ENCODE results near the gene QRICH2.
"Not testable (repeated sequence)": the region's sequence is repeated elsewhere in the genome, so short reads cannot be mapped to it uniquely, and the experiment has no call there.

QRICH2 gene

GRCh38 chr17:76268991-76269981 is 38.8 kb downstream of the QRICH2 start:
- no peak for FAIRE-seq
- TF ChIP-seq POLR2A (IDR thresholded peaks at IDR 0.05; ENCODE audit: low read depth, low read length) = no peak
- no peak for DNase-seq (ENCODE audit: insufficient read length, low spot score)

DNA sequence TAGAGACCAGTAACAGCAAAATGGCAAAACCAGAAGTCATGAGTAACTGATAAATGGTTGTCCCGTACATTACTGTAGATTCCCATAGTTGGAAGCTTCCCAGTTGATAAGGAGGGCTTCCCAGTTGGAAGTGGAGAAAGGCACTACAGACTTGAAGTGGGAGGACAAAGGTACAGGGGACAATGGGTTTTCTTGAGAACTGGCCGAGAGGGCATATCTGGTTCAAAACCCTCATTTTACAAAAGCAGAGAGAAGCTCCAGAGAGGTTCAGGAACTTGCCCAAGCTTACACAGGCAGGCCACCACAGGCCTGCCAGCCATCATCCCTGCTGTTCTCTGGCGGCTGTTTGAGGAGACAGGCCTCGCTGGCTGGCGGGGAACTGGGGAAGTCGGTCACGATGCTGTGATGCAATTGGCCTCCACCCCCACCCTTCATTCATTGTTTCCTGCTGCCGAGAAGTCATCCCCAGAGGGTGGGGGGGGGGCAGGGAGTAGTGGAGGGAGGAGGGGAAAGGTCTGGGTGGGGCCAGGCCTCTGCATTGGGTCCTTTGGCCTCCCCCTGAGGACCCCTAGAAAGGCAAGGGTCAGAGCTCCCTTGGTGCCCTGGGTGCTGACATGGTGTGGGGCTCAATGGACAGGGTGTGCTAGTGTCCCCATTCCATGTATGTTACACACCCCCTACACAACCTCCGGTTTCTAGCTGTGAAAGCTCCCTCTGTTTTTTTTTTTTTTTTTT is 39.9 kb downstream of the QRICH2 start:
- TF ChIP-seq POLR2A (IDR thresholded peaks at IDR 0.05; ENCODE audit: low read depth, low read length) = no peak
- DNase-seq (ENCODE audit: insufficient read length, low spot score) (no peak), FAIRE-seq (no peak)

GRCh38 chr17:76267581-76268001 is 40.5 kb downstream of the QRICH2 start:
- not testable (repeated sequence) for FAIRE-seq; DNase-seq (ENCODE audit: insufficient read length, low spot score)

GRCh38 chr17:76267051-76267576 is 41.0 kb downstream of the QRICH2 start:
- FAIRE-seq (no peak), DNase-seq (ENCODE audit: insufficient read length, low spot score) (no peak)
- no peak for TF ChIP-seq POLR2A (IDR thresholded peaks at IDR 0.05; ENCODE audit: low read depth, low read length)

GRCh38 chr17:76266244-76266938 is 41.7 kb downstream of the QRICH2 start:
- DNase-seq (ENCODE audit: insufficient read length, low spot score) (no peak), FAIRE-seq (no peak)
- no peak for TF ChIP-seq POLR2A (IDR thresholded peaks at IDR 0.05; ENCODE audit: low read depth, low read length)

- DNase-seq (ENCODE audit: insufficient read length, low spot score) (no peak), FAIRE-seq (no peak)
- TF ChIP-seq POLR2A (IDR thresholded peaks at IDR 0.05; ENCODE audit: low read depth, low read length) = no peak
These were observed 42.3 kb downstream of the QRICH2 start for GRCh38 chr17:76265624-76266243.

DNA sequence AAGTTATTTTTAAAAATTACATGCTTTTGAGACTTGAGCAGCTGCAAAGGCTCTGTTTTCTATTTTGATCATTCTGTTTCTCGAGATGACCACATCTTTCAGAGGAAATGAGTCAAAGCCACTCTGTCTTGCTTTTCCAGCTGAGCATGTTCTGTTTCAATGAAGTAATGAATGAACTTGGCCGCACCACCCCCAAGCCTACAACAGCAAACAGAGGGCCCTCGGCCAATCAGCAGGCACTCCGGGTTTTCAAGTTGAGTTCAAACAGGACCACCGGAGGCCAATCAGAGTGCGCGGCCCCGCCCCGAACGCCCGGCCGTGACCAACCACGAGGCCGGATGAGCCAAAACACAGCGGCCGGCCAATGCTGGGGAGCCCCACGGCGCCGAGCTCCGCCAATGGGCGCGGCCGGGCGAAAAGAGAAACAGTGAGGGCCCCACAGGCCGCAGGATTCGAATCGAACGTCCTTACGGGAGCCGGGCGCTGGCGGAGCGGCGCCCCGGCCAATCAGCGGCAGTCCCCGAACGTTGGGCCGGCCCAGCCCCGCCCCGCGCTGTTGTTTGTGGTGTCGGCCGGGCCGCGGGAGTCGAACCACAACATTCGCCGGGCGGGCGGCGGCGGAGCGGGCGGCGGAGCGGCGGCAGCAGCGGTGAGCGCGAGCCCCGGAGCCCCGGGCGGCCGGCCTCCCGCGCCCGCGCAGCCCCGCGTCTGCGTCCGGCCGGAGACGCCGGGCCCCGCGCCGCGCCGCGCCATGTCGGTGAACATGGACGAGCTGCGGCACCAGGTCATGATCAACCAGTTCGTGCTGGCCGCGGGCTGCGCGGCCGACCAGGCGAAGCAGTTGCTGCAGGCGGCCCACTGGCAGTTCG is 43.1 kb downstream of the QRICH2 start, which contains the start of gene UBALD2:
TSS of gene UBALD2 (plus strand) at position 594 of the 869 bp plus-strand sequence. CDS start at position 752, 158 bp downstream.
- DNase-seq (ENCODE audit: insufficient read length, low spot score) = peak; percentile 100
- TF ChIP-seq POLR2A (IDR thresholded peaks at IDR 0.05; ENCODE audit: low read depth, low read length) = peak; percentile 74
- no peak for FAIRE-seq

DNA sequence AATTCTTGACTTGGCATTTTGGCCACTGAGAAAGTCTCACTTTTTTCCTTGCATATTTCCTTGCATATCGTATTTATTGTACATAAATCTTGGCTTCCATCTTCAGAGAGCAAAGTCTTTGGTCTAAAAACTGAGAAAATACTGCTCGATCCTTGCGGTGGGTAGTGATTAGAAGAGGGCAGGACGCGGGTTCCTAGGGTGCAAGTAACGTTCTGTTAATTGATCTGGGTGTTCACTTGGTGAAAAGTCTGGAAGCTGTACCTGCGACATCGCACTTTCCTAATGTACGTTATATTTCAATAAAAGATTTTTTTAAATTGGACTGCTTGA is 43.7 kb downstream of the QRICH2 start:
- no peak for FAIRE-seq

GRCh38 chr17:76263896-76264295 is 44.2 kb downstream of the QRICH2 start:
- DNase-seq (ENCODE audit: insufficient read length, low spot score) = no peak
- no peak for FAIRE-seq
- no peak for TF ChIP-seq POLR2A (IDR thresholded peaks at IDR 0.05; ENCODE audit: low read depth, low read length)

More for the DNA sequence above, 43.7 kb downstream of the QRICH2 start:
- TF ChIP-seq POLR2A (IDR thresholded peaks at IDR 0.05; ENCODE audit: low read depth, low read length) = no peak
- DNase-seq (ENCODE audit: insufficient read length, low spot score) = no peak

DNA sequence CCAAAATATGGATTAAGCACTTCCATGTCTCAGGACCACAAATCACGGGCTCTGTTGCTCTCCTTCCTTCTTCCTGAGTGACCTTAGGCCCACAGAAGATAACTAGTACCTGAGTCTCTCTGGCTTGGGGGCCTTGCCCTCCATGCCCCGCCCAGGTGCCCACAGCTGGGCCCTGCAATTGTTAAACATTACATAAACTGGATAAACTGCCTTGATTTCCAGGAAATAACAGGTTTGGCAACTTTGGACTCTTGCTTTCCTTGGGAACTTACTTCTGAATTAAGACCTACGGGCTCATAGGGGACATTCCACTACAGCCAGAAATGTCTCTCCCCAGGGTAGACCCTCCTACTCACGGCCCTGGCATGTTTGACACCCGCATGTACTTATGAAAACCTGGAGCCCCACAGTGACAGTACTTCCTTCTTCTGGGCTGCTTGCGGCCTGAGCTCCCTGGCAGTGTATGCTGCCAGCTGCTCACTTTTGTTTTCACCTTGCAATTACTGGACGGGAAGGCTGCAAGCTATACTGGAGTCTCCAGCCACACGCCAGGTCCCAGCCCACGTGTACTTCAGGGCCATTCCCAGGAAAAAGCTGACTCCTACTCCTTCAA is 45.2 kb downstream of the QRICH2 start:
- TF ChIP-seq POLR2A (IDR thresholded peaks at IDR 0.05; ENCODE audit: low read depth, low read length) = no peak
- no peak for FAIRE-seq
- no peak for DNase-seq (ENCODE audit: insufficient read length, low spot score)

GRCh38 chr17:76261421-76262215 is 46.5 kb downstream of the QRICH2 start:
- no peak for TF ChIP-seq POLR2A (IDR thresholded peaks at IDR 0.05; ENCODE audit: low read depth, low read length)
- DNase-seq (ENCODE audit: insufficient read length, low spot score) (no peak), FAIRE-seq (no peak)
